Loucy (cell line): ENCODE data around the gene LONP1.

ENCODE experiments used
- H2AFZ ChIP-seq: fragments of 200-600 bp; sonication (generic); 2 replicates; pipeline ENCODE4 v1.6.0; 2016; ENCODE audit warnings: antibody characterized with exemption, mild to moderate bottlenecking, low read length, moderate library complexity
- H3F3A ChIP-seq: fragments of 200-600 bp; 2 replicates; pipeline ENCODE4 v1.6.0; 2016; ENCODE audit warnings: antibody characterized with exemption, low read depth, mild to moderate bottlenecking
- H3K27me3 ChIP-seq: fragments of 200-600 bp; sonication (generic); 2 replicates; pipeline ENCODE4 v1.6.1; 2014; ENCODE audit warnings: low read length, mild to moderate bottlenecking; ENCODE audit not compliant: insufficient read depth, poor library complexity, severe bottlenecking
- H3K36me3 ChIP-seq: fragments of 200-600 bp; sonication (generic); 2 replicates; pipeline ENCODE4 v1.6.1; 2016; ENCODE audit warnings: low read length; ENCODE audit not compliant: insufficient read depth
- H3K4me1 ChIP-seq: fragments of 200-600 bp; sonication (generic); 2 replicates; pipeline ENCODE4 v1.5.1; 2014; ENCODE audit warnings: low read length, mild to moderate bottlenecking; ENCODE audit not compliant: insufficient read depth, poor library complexity, severe bottlenecking
- H3K4me2 ChIP-seq: fragments of 200-600 bp; sonication (generic); 2 replicates; pipeline ENCODE4 v1.6.0; 2014; ENCODE audit warnings: antibody characterized with exemption, low read length, low read depth, mild to moderate bottlenecking; ENCODE audit not compliant: poor library complexity, severe bottlenecking
- H3K4me3 ChIP-seq: fragments of 200-600 bp; sonication (generic); 2 replicates; pipeline ENCODE4 v1.5.1; 2014; ENCODE audit warnings: low read length, mild to moderate bottlenecking, mixed read lengths; ENCODE audit not compliant: poor library complexity, severe bottlenecking
- H3K79me2 ChIP-seq: fragments of 200-600 bp; sonication (generic); 2 replicates; pipeline ENCODE4 v1.6.1; 2014; ENCODE audit warnings: low read length; ENCODE audit not compliant: insufficient read depth
- H3K9ac ChIP-seq: fragments of 200-600 bp; sonication (generic); 2 replicates; pipeline ENCODE4 v1.6.0; 2014; ENCODE audit warnings: mild to moderate bottlenecking, low read depth, low read length, moderate library complexity; ENCODE audit not compliant: poor library complexity, severe bottlenecking
- H3K9me2 ChIP-seq: fragments of 200-600 bp; sonication (generic); replicated peaks from 2 replicates; pipeline ENCODE4 v1.6.1; 2016; ENCODE audit warnings: low read depth, low read length, mixed read lengths
- H3K9me3 ChIP-seq: fragments of 200-600 bp; sonication (generic); 2 replicates; pipeline ENCODE4 v1.6.1; 2014; ENCODE audit warnings: mild to moderate bottlenecking, antibody characterized with exemption, low read length, low read depth; ENCODE audit not compliant: insufficient read depth
- H4K20me1 ChIP-seq: fragments of 200-600 bp; sonication (generic); 2 replicates; pipeline ENCODE4 v1.6.0; 2014; ENCODE audit warnings: antibody characterized with exemption, low read length, mild to moderate bottlenecking; ENCODE audit not compliant: insufficient read depth, poor library complexity, severe bottlenecking
- CTCF ChIP-seq: fragments of 200-600 bp; sonication (generic); conservative IDR thresholded peaks from 2 replicates; pipeline ENCODE4 v1.5.1; 2014; ENCODE audit warnings: mild to moderate bottlenecking, antibody characterized with exemption, low read length
- EZH2phosphoT487 ChIP-seq: fragments of 200-600 bp; IDR thresholded peaks from 2 replicates; pipeline ENCODE4 v1.6.1; 2018; ENCODE audit warnings: antibody characterized with exemption, mild to moderate bottlenecking, moderate library complexity, borderline replicate concordance

Gene LONP1

GRCh38 chr19:5676772-5677105 lies 43.2 kb downstream of the LONP1 start:
- Histone ChIP-seq H4K20me1 (no peaks in the 10 kb centered on the region), H3K9me2 (no peaks in the 10 kb centered on the region), H3K9ac (no peak overlapping the region), H3K4me3 (no peak overlapping the region), H3K36me3 (no peaks in the 10 kb centered on the region), H2AFZ (no peak overlapping the region), H3K79me2 (peaks cover 7% of the 10 kb centered on the region; the same call in 1 of the 2 replicates), H3F3A (no peaks in the 10 kb centered on the region), H3K4me2 (no peak overlapping the region), H3K9me3 (no peaks in the 10 kb centered on the region), H3K27me3 (no peaks in the 10 kb centered on the region), H3K4me1 (no peaks in the 10 kb centered on the region)
- no peak for TF ChIP-seq CTCF
- no peak for TF ChIP-seq EZH2phosphoT487

GRCh38 chr19:5676105-5676771 lies 43.7 kb downstream of the LONP1 start:
- no peak overlapping the region for H3K4me2 ChIP-seq

DNA sequence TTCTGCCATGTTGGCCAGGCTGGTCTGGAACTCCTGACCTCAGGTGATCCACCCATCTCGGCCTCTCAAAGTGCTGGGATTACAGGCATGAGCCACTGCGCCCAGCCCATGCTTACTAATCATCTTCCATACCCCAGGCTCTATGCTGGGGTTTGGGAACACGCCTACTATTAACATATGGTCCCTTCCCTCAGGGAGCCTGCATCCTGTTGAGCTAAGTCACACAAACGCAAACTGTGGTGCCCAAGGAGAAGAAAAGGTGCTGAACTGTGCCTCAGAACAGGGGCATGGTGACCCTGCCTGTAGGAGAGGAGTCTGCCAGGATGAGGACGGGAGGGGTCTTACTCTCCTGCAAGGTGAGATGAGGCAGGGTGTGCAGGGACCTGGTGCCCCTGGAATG lies 45.2 kb downstream of the LONP1 start:
- Histone ChIP-seq H4K20me1 (no peaks in the 10 kb centered on the region), H3K9me3 (no peaks in the 10 kb centered on the region), H3K4me1 (no peaks in the 10 kb centered on the region), H3K9me2 (no peaks in the 10 kb centered on the region), H2AFZ (no peak overlapping the region), H3K4me3 (no peak overlapping the region), H3K27me3 (no peaks in the 10 kb centered on the region), H3K9ac (no peak overlapping the region), H3K79me2 (peaks cover 3% of the 10 kb centered on the region; the same call in 1 of the 2 replicates), H3F3A (no peaks in the 10 kb centered on the region), H3K4me2 (no peak overlapping the region), H3K36me3 (peaks cover 4% of the 10 kb centered on the region; the same call in 1 of the 2 replicates)
- TF ChIP-seq EZH2phosphoT487: no peak
- no peak for TF ChIP-seq CTCF

More at GRCh38 chr19:5676105-5676771, 43.7 kb downstream of the LONP1 start:
- no peak overlapping the region for H3K4me3 ChIP-seq
- H3K9ac ChIP-seq: no peak overlapping the region
- H4K20me1 ChIP-seq: no peaks in the 10 kb centered on the region
- TF ChIP-seq EZH2phosphoT487 (no peak), CTCF (no peak)
- H3K9me3 ChIP-seq: no peaks in the 10 kb centered on the region
- H2AFZ ChIP-seq: no peak overlapping the region
- H3K27me3 ChIP-seq: no peaks in the 10 kb centered on the region
- peaks cover 7% of the 10 kb centered on the region; the same call in 1 of the 2 replicates for H3K79me2 ChIP-seq
- H3K36me3 ChIP-seq: no peaks in the 10 kb centered on the region
- H3K4me1 ChIP-seq: no peaks in the 10 kb centered on the region
- no peaks in the 10 kb centered on the region for H3F3A ChIP-seq
- no peaks in the 10 kb centered on the region for H3K9me2 ChIP-seq
